Adipose tissue (tissue), 3 donors: ENCODE results near the gene SLC17A5. TPM values are rescaled to one million over a fixed set of nuclear protein-coding genes. Genes with fewer than 3 reads are reported as not detected.
"Not testable (repeated sequence)": the region's sequence is repeated elsewhere in the genome, so short reads cannot be mapped to it uniquely, and the experiment has no call there.

ENCODE experiments used
- H3K27ac ChIP-seq: one replicate; pipeline ENCODE4 v1.5.1; 2013; ENCODE audit warnings: low read depth, low read length
- WGBS, 3 donors: extraction: QIAGEN DNeasy Blood & Tissue Kit; methylation state at CpG; one replicate each; pipeline ENCODE4 v1.1.7; 2013; 5-methylcytosine and 5-hydroxymethylcytosine counted together
- polyA plus RNA-seq, 3 donors: library from polyadenylated mRNA; stranded (reverse); fragments of 200-250 nt; gene quantifications; one replicate each; pipeline ENCODE4 v1.2.3, GENCODE V29; 2013
- donor health status: healthy with polysubstance abuse.
- donor health status: Bipolar disorder and iron deficiency.
- donor health status: healthy.

SLC17A5 gene
- polyA plus RNA-seq, 3 donors: 6.4 to 7.6 (median 6.5) TPM

DNA sequence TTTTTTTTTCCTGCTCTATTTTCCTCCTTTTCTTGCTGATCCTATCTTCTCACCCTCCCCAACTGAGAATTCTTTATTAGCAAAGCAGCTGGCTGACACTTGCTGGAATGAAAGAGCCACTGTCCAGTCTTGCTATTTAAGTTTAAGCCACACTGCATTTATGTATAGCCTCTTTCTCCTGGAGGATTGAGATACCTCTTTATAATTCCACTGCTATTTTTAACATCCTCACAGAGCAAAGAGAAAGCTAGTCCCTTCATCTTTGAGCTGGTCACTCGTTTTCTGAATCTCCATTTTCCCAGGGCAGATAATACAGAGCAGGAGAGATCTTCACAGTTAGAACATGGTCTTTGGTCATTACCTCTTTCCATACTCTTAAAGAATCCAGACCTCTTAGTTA, 97.0 kb downstream of the SLC17A5 start:
- no peak overlapping the region for H3K27ac ChIP-seq
- WGBS, 3 donors: 45 to 72% (median 54%) methylated on average over 1 of the region's 1 CpG

DNA sequence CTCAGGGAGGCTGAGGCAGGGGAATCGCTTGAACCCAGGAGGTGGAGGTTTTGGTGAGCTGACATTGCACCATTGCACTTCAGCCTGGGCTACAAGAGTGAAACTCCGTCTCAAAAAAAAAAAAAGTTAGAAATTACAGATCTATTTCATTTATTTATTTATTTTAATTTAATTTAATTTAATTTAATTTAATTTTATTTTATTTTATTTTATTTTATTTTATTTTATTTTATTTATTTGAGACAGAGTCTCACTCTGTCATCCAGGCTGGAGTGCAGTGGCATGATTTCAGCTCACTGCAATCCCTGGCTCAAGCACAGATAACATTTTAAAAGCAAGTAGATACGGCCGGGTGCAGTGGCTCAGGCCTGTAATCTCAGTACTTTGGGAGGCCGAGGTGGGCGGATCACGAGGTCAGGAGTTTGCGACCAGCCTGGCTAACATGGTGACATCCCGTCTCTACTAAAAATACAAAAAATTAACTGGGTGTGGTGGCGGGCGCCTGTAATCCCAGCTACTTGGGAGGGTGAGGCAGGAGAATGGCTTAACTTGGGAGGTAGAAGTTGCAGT, 98.3 kb downstream of the SLC17A5 start:
- not testable (repeated sequence) for H3K27ac ChIP-seq
- 87 to 95% (median 94%) methylated on average over 11 of the region's 11 CpGs for WGBS, 3 donors

DNA sequence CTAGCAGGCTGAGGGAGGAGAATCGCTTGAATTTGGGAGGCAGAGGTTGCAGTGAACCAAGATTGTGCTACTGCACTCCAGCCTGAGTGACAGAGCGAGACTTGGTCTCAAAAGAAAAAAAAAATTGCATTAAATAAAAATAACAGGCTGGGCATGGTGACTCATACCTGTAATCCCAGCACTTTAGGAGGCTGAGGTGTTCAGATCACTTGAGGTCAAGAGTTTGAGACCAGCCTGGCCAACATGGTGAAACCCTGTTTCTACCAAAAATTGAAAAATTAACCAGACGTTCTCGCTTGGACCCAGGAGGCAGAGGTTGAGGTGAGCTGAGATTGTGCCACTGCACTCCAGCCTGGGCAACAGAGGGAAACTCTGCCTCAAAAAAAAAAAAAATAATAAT, 102.7 kb downstream of the SLC17A5 start:
- 93 to 97% (median 93%) methylated on average over 4 of the region's 4 CpGs for WGBS, 3 donors

DNA sequence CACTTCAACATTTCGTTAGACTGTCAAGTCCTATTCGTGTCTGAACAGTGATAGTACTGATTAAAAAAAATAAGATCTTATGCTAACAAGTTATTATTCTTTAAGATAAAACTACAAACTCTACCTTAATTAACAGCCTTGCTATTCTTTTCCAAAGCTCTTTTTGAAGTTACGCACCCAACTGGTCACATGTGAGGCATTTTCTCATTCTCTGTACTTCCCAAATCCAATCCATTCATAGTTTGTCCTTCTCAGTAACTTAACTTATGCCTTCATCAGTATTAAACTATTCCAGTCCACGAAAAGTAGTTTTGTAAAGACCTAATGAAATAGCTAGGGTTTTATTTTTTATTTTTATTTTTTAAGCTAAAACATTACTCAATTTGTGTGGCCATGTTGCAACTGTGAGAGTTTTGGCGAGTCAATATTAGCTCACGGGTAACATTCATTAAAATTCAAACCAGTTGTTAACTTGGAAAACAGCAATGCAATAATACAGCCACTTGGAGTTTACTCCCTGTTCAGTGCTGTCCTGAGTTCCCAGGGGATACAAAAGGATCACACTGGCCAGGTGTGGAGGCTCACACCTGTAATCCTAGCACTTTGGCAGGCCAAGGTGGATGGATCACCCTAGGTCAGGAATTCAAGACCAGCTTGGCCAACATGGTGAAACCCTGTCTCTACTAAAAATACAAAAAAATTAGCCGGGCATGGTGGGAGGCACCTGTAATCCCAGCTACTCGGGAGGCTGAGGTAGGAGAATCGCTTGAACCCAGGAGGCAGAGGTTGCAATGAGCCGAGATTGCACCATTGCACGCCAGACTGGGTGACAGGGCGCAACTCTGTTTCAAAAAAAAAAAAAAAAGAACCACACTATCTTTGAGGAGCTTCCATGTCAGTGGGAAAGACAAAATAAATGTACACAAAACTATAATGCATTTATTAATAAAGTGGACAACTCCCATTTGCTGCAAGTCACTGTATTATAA, 105.0 kb downstream of the SLC17A5 start:
- no peak overlapping the region for H3K27ac ChIP-seq
- 83 to 89% (median 84%) methylated on average over 12 of the region's 12 CpGs for WGBS, 3 donors

More for the DNA sequence above, 102.7 kb downstream of the SLC17A5 start:
- not testable (repeated sequence) for H3K27ac ChIP-seq

DNA sequence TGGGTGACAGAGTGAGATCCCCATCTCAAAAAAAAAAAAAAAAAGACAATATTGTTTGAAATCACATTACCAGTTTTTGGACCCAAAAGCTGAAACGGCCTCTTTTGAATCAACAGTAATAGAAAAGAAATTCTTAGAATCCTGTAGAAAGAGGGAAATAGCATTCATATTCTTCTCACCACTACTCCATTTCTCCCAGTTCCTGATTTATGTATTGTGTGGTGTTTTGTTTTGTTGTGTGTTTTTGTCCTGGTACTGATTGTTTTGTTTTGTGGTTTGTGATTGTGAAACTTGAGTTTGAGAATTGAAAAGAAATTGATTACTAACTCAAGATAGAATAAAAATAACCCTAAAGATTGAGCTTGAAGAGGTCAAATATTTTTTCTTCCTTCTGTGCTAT, 106.8 kb downstream of the SLC17A5 start:
- H3K27ac ChIP-seq: no peak overlapping the region
- WGBS, 3 donors: 86 to 92% (median 88%) methylated on average over 1 of the region's 1 CpG

Other genes starting within 250 kb of the SLC17A5 start
- gene CGAS, start 201.7 kb downstream of the SLC17A5 start, polyA plus RNA-seq: 1 to 10 TPM in 2 of 3 donors, under 1 TPM in 1; 0.81 to 5.1 (median 2.7) TPM
- 10 to 100 TPM in 2 of 3 donors, 1 to 10 TPM in 1; 9.6 to 17.2 (median 11.7) TPM for gene MTO1, start 192.3 kb downstream of the SLC17A5 start, polyA plus RNA-seq
- gene EEF1A1, start 133.0 kb downstream of the SLC17A5 start, polyA plus RNA-seq: over 10,000 TPM in 2 of 3 donors, 1,000 to 10,000 TPM in 1; 8,558 to 14,659 (median 10,970) TPM
- 1 to 10 TPM in 2 of 3 donors, under 1 TPM in 1; 0.24 to 3.7 (median 1.7) TPM for gene CD109, start 42.2 kb upstream of the SLC17A5 start, polyA plus RNA-seq